NCI-H2107 treated with DMSO at 0.1 percent for 48 hours (cell line): Measurements from ENCODE around the gene ORC5.
"Not testable (repeated sequence)": the region's sequence is repeated elsewhere in the genome, so short reads cannot be mapped to it uniquely, and the experiment has no call there.

ENCODE experiments used
- DNase-seq: peaks from one replicate; lab custom pipeline; 2025; ENCODE audit not compliant: unreplicated experiment; lab: John Stamatoyannopoulos, UW

ORC5 gene

DNA sequence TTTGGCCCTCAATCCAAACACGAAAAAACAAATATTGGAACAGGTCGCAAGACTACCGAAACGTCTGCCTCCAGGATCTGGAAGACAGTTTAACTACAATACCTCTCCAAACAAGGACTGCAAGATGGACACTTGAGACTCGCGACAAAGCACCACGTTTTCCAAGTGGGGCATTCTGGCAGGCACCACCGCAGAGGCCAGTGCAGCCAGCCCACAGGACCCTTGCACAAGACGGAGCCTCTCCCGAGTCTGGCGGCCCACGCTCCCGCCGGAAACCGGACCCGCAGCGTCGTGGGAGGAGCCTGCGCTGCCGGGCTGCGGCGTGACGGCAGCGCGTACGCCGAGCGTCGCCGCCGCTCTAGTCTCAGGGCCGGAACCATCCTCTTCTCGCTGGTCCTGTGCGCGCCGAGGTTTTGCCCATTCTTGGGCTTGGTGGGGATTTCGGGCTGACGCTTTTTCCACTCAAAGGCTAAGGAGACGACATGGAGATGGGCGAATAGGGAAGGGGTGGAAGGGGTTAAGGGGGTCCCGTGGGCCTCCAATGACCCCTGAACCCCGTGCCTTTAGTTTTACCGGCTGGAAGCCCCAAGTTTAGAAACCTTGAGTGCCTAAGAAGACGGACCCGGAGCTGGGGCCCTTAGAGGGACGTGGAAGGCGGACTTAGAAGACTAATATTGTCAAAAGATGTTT, at the start of gene ORC5:
ORC5 (minus strand) TSS at position 283 of the 690 bp plus-strand sequence; CDS start at position 174, 109 bp downstream.
- peak; percentile 50 for DNase-seq

DNA sequence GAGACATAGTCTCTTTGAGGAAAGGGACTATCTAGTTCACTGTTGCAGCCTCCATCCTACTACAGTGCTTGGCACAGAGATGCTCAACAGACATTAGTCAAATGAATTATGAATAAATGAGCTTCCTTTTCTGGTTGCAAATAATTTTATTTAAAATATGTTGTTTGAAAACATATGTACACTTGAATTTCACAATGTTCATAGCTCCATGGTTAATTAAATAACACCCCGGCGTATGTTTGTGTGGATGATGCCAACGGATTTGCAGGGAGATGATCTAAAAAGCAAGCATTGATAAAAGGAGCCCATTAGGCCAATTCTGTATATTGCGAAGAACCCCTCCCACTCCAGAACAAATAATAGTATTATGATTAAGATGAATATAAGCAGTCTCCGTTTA, 47.8 kb upstream of the ORC5 start:
- DNase-seq, result no peak

DNA sequence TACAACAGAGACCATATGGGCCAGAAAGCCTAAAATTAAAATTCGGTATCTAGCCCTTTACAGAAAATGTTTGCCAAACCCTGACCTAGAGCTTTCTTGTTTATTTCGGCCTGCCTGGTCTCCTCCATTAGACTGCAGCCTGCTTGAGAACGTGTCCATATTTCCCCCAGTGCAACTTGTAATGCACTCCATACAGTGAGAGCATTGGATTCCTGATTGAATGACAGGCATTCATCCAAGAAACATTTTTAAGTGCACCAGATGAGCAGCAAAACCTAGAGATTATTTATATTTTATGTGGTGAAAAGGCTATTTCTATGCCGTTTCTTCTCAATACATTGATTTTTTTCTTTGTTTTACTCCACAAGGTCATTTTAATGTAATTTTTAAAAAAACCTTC, 47.4 kb upstream of the ORC5 start:
- no peak for DNase-seq

DNA sequence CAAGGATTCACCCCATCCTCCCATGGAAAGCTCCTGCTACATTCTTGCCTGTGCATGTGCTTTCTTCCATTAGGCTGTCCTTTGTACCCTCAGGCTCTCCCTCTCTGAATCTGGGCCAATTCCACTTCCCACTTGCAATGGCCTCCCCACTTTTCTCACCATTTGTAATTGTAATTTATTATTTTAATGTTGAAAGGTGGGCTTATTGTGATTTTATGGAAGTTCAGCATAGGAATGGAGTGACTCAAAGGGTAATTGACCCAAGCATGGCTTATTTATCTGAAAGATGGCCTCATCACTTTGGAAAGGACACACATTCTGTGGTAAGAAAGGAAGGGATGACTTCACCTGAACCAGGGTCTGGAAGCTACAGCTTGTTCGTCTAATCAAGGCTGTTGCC, 46.9 kb upstream of the ORC5 start:
- DNase-seq, result no peak

DNA sequence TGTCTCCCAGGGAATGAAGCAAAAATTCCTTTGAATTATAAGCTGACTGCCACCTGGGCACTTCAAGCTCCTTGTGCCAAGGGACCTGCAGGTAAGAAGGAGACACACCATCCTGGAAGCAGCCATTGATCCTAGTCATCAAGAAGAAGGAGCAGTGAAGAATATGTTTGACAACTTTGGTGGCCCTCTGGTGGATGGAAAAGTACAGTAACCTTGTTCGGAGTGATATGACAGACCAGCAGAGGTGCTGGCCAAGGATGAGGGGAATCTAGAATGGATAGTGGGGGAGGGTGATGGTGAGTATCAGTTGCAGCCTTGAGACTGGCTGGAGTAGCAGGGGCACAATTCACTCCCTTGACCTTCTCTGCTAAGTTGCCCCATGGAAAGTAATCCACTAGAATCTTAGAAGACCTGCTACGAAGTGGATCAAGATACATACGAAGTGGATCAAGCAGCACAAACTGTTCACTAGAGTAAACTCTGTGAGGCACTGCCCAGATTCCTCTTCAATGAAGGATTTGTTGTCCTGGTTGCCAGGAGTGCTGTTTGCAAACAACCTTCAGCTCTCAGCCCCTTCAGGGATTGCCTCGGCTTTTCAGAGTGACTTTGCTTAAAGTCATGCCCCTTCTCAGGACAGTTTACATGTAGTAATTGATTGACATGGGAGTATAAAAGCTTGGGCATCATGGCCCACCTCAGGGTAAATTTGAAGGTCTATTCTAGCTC, 44.8 kb upstream of the ORC5 start:
- DNase-seq, result no peak

DNA sequence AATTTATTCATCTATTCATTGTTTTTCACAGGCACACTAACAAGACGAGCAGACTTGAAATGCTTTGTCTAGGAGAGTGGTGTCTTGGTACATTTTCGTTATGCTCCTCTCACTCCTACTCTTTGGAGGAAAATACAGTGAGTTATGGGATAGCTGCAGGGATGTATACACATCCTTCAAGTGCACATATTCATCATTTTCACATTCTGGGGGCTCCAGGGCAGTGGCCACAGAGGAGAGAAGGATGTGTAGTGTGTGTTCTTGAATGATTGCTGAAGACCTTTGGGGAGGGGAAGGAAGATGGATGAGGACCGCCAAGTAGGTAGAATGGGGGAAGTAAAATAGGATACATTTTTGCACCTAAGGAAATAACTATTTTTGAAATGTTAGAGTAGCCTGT, 34.8 kb upstream of the ORC5 start:
- no peak for DNase-seq

DNA sequence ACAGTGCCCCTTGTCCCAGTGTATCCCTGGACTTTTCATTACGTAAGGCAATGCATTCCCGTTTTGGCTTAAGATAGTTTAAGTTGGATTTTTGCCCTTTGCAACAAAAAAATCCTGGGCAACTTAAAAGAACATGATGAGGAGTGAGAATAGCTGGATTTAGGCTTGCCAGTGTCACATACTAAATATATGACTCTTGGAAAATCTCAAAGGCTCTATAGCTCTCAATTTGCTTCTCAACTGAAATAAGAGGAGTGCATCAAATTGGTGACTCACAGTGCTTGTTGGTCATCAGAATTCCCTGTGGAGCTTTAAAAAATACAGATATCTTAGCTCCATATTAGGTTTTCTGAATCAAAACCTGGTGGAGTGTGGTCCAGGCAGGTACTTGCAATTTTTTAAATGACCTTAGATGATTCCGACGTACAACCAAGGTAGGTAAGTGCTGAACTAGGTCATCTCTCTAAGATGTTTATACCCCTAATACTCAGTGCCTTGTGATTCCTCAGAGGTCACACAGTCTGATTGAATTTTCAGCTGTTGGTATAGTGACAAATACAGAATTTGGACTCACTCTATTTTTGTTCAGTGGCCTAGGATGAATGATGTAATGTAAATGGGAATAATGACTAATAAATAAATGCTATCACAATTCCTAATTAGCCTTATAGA, 33.9 kb upstream of the ORC5 start:
- no peak for DNase-seq

DNA sequence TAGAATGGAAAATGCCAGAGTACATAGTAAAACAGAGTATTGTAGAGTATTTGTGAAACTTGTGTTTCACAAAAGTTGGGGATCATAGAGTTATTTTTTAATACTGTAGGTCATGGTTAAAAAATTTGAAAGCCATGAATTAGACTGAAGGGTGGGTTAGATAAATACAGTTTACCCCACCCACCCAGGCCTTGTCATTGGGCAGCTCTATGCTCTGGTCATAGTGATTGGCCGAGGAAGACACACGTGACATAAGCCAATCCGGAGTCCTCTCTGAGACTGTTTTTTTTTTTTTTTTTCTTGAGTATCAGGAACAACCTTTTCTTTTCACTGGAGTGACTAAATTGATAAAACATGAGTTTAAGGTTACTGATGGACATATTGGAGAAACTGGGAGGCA, 33.3 kb upstream of the ORC5 start:
- DNase-seq, result no peak

DNA sequence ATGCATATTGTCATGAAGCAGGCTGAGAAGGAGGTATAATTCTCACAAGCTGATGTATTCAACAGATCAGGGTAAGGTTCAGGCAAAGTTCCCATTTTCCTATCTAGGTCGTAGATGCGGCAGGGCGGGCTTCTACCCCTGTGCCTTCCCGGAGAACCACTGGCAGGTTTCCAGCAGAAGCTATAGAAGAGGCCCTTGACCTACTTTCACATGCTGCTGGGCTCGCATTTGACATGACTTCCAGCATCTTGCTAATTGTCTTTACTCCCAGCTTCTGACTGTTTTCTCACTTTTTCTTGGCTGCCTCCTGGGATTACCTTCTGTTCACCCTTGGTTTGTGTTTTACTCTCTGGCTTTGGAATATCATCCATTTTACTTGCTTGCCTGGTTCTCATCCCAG, 32.6 kb upstream of the ORC5 start:
- no peak for DNase-seq

DNA sequence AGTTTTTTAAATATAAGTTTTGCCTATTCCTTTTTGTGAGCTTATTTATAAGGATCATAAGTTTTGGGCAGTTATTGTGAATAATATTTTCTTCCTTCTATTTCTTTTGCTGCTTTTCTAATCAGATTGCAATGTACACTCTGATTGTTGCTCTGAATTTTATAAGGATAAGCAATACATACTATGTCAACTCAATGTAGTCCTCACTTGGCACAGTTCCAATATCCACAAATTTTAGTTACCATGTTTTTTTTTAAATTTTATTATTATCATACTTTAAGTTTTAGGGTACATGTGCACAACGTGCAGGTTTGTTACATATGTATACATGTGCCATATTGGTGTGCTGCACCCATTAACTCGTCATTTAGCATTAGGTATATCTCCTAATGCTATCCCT, 27.2 kb upstream of the ORC5 start:
- not testable (repeated sequence) for DNase-seq

DNA sequence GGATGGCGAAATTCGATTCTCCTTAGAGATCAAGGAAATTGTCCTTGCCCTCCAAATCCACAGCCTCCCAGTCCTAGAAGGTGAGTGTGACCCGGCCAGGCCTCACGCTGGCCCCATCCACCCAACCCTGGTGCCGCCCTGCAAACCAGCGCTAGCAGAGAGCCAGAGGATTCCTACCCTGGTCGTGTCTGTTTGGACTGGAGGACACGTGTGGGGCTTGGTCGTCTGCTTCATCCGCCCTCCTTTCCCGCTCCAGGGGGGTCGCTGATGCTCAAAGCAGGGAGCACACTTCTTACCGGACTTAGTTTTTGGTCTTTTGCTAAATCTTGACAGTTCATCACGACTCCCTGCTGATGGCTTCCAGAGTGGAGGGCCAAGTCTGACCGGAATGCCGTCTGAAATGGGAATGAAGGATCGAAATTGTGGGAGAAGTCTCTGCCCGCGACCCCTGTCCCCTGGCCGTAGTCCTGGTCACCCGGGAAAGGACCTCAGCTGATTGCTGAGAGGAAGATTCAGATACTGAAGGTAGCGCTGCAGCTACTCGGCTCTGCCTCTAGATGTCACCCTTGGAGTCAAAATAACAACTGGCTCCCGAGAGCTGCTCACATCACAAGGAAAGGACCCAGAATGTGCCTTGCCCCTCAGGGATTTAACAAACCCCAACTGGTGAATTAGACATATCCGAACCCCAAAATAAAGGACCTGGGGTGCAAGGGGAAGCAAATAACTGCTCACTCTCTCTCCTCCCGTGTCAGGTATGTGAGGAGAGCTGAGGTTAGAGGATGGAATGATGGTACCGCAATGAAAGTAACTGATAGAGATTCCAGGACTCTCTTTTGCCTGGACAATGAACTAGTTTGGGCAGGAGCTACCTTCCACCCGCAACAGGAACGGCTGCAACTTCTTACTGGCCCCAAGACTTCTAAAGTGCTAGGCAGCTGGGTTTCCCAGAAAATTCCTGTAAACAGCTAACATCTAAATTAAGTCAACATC, 23.5 kb upstream of the ORC5 start:
- DNase-seq, result peak; percentile 50

DNA sequence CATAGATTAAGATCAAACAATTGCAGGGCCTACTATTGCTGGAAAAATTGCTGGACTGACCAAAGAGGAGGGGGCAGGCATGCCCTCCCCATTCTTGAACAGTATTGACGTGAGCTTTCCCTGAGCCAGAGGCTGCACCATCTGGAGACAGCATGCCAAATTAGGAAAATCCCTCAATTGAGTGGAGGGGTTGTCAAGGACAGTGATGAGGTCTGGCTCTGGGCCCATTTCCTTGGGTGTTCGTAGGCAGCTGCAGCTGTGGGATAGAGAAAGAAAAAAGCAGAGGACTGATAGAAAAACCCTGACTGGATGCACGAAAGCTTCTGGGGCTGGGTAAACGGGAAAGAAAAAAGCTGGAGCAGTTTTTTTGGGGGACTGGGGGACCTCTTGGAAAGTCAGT, 22.8 kb upstream of the ORC5 start:
- DNase-seq, result peak; percentile 63

DNA sequence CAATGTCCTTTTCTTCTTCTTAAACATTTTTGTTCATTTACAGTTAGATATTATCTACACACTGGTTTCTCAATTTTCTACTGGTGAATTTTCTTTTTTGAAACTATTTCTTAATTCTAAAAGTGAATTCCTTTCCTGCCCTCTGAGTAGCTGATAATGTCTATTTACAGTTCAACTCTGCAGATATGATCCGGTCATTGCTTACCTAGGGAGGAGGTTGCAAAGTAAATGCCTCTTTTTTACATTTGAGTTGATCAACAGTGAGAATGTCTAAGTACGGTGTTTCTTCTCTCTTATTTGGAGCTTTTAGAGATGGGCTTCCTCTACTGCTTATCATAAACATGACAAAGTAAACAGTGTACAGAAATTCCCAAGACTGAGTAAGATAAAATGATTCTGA, 20.6 kb upstream of the ORC5 start:
- no peak for DNase-seq

DNA sequence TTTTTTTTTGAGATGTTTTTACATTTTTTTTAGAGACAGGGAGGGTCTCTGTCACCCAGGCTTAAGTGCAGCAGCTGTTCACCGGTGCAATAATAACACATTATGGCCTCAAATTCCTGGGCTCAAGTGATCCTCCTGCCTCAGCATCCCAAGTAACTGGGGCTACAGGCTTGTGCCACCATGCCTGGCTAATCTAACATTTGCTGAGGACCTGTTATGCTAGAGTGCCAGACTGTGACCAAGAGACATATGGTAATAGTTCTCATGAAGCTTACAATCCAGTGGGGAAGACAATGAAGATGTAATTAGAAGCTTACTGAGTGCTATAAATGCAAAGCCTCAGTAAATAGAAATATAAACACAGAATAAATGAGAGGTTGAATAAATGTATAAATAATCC, 17.6 kb upstream of the ORC5 start:
- no peak for DNase-seq

DNA sequence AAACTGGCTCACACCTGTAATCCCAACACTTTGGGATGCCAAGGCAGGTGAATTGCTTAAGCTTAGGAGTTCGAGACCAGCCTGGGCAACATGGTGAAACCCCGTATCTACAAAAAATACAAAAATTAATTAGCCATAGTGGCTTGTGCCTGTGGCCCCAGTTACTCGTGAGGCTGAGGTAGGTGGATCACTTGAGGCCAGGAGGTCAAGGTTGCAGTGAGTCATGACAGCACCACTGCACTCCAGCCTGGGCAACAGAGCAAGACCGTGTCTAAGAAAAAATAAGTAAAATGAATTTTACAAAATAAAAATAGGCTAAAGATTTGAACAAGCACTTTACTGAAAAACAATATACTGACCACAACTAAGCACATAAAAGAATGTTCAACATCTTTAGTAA, 9.8 kb upstream of the ORC5 start:
- no peak for DNase-seq

DNA sequence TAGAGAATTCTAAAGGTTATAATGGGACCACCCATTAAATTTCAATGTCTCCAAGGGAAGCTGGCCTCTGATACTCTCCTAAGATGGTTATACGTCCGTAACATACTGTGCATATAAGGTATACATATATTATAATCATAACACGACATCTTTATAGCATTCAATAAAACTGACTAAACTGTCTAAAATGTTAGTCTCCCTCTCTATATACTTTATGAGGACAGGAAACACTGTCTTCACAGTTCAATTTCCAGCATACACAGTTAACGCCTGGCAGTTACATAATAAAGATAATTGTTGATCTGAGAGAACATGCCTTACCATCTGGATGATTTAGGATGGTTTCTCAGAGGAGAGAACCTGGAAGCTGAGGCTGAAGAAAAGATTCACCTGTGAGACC, 1.2 kb upstream of the ORC5 start:
- no peak for DNase-seq

DNA sequence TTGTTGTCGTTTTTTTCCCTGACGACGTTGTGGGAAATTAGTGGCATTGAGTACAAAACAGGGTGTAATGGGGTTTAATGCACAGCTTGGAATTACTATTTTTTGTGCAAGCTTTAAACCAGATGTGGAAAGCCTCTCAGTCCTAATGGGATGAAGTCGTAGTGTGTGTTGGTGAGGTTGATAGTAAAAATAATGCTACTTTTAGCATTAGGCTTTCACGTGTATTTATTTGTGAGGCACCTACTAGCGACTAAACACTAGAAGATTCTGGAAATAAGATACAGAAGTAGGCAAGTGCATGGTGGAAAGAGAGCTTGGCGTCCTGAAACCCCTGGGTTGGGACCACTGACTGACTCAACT, 588 bp upstream of the ORC5 start:
- DNase-seq, result no peak

DNA sequence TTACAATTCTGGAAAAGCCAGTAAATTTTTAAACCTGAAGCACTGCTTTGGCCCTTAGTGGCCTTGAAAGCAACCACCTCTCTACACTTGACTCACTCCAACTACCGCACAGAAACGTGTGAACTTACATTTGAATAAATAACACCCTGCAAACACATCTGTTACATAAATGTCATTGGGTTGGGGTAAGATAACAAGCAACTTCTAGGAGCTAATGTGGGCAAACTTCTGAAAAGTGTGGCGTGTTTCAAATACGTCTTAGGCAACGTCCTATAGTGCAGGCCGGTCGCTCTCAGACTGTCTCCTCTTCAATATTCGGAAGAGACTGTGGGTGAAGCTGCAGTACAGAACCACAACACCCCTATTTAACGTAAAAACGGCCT, 474 bp downstream of the ORC5 start:
- no peak for DNase-seq

DNA sequence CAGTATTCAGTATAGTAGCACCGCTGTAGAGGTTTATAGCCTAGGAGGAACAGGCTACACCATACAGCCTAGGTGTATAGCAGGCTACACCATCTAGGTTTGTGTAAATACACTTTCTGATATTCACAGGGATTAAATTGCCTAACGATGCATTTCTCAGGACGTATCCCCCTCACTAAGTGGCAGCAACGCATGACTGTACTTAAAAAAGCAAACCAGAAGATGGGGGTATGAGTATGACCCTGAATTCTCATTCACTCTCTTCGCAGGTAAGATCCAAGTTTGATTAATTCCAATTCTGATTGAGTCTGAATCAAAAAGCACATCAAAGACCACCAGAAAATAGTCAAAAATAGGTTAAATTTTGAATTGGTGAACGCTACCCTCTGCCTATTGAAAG, 972 bp downstream of the ORC5 start:
- DNase-seq, result no peak

DNA sequence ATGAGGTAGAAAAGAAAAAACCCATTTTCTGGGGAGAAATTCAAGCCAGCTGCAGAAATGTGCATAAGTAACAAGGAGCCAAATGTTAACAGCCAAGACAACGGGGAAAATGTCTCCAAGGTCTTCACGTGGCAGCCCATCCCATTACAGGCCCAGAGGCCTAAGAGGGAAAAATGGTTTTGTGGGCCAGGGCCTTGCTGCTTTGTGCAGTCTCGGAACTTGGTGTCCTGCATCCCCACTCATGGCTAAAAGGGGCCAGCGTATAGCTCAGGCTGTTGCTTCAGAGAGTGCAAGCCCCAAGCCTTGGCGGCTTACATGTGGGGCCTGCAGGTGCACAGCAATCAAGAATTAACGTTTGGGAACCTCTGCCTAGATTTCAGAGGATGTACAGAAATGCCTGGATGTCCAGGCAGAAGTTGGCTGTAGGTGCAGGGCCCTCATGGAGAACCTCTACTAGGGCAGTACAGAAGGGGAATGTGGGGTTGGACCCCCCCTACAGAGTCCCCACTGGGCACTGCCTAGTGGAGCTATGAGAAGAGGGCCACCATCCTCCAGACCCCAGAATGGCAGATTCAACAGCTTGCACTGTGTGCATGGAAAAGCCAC, 9.0 kb downstream of the ORC5 start:
- no peak for DNase-seq

DNA sequence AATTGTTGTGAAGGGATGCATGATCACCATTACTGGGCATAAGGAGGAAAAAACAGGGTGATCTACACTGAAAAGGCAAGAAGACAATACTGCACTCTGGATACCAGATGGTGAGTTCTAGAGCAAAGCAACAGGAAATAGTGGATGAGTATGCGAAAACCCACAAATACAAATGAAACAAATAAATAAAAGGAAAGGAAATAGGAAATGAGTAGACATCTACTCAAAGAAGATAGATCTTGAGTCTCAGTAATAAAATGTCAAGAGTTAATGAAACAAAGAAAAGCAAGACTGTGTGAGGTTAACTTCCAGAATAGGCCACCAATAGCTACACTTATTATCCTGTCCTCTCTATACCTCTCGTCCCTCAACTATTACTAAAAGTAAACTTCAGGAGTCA, 11.7 kb downstream of the ORC5 start:
- DNase-seq, result no peak
